H9 (cell line): Measurements from ENCODE around the gene ANO10. TPM values are rescaled to one million over a fixed set of nuclear protein-coding genes. Genes with fewer than 3 reads are reported as not detected.

Experiments used
- DNase-seq: peaks from one replicate; pipeline ENCODE4 v3.0.0-alpha.2; 2017
- H2AFZ ChIP-seq: one replicate; pipeline ENCODE4 v1.6.1; 2013; ENCODE audit warnings: mild to moderate bottlenecking, low read length, control low read depth, moderate library complexity
- H2AK5ac ChIP-seq: 2 replicates; pipeline ENCODE4 v1.6.1; 2013; ENCODE audit warnings: low read length, control low read depth, mixed read lengths; ENCODE audit not compliant: insufficient read length
- H2BK120ac ChIP-seq: one replicate; pipeline ENCODE4 v1.6.1; 2013; ENCODE audit warnings: low read depth, mild to moderate bottlenecking, low read length, control low read depth, inconsistent platforms; ENCODE audit not compliant: poor library complexity, severe bottlenecking
- H2BK12ac ChIP-seq: 2 replicates; pipeline ENCODE4 v1.6.1; 2013; ENCODE audit warnings: low read length, control low read depth, mixed read lengths, low read depth; ENCODE audit not compliant: insufficient read length
- H2BK15ac ChIP-seq: 2 replicates; pipeline ENCODE4 v1.6.1; 2013; ENCODE audit warnings: low read depth, low read length, control low read depth
- H2BK20ac ChIP-seq: one replicate; pipeline ENCODE4 v1.6.1; 2013; ENCODE audit warnings: low read depth, mild to moderate bottlenecking, low read length, control low read depth, inconsistent platforms; ENCODE audit not compliant: poor library complexity, severe bottlenecking
- H2BK5ac ChIP-seq: 2 replicates; pipeline ENCODE4 v1.6.1; 2013; ENCODE audit warnings: low read length, control low read depth, mixed read lengths; ENCODE audit not compliant: insufficient read length
- H3K14ac ChIP-seq: 2 replicates; pipeline ENCODE4 v1.6.1; 2013; ENCODE audit warnings: low read length, control low read depth; ENCODE audit not compliant: insufficient read depth
- H3K18ac ChIP-seq: 2 replicates; pipeline ENCODE4 v1.6.1; 2013; ENCODE audit warnings: low read depth, mild to moderate bottlenecking, mixed read lengths, low read length, control low read depth; ENCODE audit not compliant: insufficient read length
- H3K23ac ChIP-seq: 2 replicates; pipeline ENCODE4 v1.6.1; 2013; ENCODE audit warnings: low read length, control low read depth, mixed read lengths, low read depth; ENCODE audit not compliant: insufficient read length
- H3K23me2 ChIP-seq: 2 replicates; pipeline ENCODE4 v1.6.1; 2013; ENCODE audit warnings: low read depth, mild to moderate bottlenecking, mixed read lengths, low read length, control low read depth; ENCODE audit not compliant: insufficient read length, poor library complexity, severe bottlenecking
- H3K27ac ChIP-seq: 2 replicates; pipeline ENCODE4 v1.5.1; 2013; ENCODE audit warnings: low read length, control low read depth, mixed read lengths, low read depth; ENCODE audit not compliant: insufficient read length
- H3K27me3 ChIP-seq: 2 replicates; pipeline ENCODE4 v1.6.1; 2013; ENCODE audit warnings: low read length, control low read depth, inconsistent platforms; ENCODE audit not compliant: insufficient read depth
- H3K4ac ChIP-seq: 2 replicates; pipeline ENCODE4 v1.6.1; 2013; ENCODE audit warnings: low read depth, mild to moderate bottlenecking, control low read depth, inconsistent platforms, low read length, moderate library complexity
- H3K4me1 ChIP-seq: 2 replicates; pipeline ENCODE4 v1.6.1; 2013; ENCODE audit warnings: low read length, control low read depth, inconsistent platforms; ENCODE audit not compliant: insufficient read depth
- H3K4me2 ChIP-seq: 2 replicates; pipeline ENCODE4 v1.6.1; 2013; ENCODE audit warnings: low read length, control low read depth, mixed read lengths; ENCODE audit not compliant: insufficient read length, insufficient read depth
- H3K56ac ChIP-seq: 2 replicates; pipeline ENCODE4 v1.6.1; 2013; ENCODE audit warnings: low read depth, mild to moderate bottlenecking, mixed read lengths, low read length, control low read depth; ENCODE audit not compliant: insufficient read length
- H3K79me1 ChIP-seq: 2 replicates; pipeline ENCODE4 v1.6.1; 2013; ENCODE audit warnings: low read depth, mild to moderate bottlenecking, moderate library complexity, low read length, control low read depth, inconsistent platforms; ENCODE audit not compliant: insufficient read depth, poor library complexity, severe bottlenecking
- H3K79me2 ChIP-seq: 2 replicates; pipeline ENCODE4 v1.6.1; 2013; ENCODE audit warnings: low read length, control low read depth, inconsistent platforms; ENCODE audit not compliant: insufficient read depth
- H3K9ac ChIP-seq: 2 replicates; pipeline ENCODE4 v1.6.1; 2013; ENCODE audit warnings: low read length, control low read depth, mixed read lengths; ENCODE audit not compliant: insufficient read length; ENCODE audit errors: extremely low read depth
- H3K9me3 ChIP-seq: one replicate; pipeline ENCODE4 v1.6.1; 2013; ENCODE audit warnings: low read depth, low read length, inconsistent platforms; ENCODE audit not compliant: control insufficient read depth
- H3T11ph ChIP-seq: one replicate; pipeline ENCODE4 v1.6.1; 2013; ENCODE audit warnings: mild to moderate bottlenecking, low read length, control low read depth, inconsistent platforms
- H4K20me1 ChIP-seq: one replicate; pipeline ENCODE4 v1.6.1; 2013; ENCODE audit not compliant: control insufficient read depth, insufficient read length, insufficient read depth
- H4K5ac ChIP-seq: 2 replicates; pipeline ENCODE4 v1.6.1; 2013; ENCODE audit warnings: low read depth, mild to moderate bottlenecking, mixed read lengths, low read length, control low read depth; ENCODE audit not compliant: insufficient read length
- H4K8ac ChIP-seq: replicated peaks from 2 replicates; pipeline ENCODE4 v1.6.1; 2013; ENCODE audit warnings: low read length, control low read depth, mixed read lengths, low read depth; ENCODE audit not compliant: insufficient read length
- H4K91ac ChIP-seq: 2 replicates; pipeline ENCODE4 v1.6.1; 2013; ENCODE audit warnings: low read depth, mild to moderate bottlenecking, moderate library complexity, mixed read lengths, low read length, control low read depth; ENCODE audit not compliant: insufficient read length
- H3K27ac Mint-ChIP-seq, 3 experiments: 2 replicates in 2 of 3; 3 replicates in 1 of 3; pipeline ENCODE4 v1.8.0; 2020 to 2021; ENCODE audit warnings: mixed read lengths in 3 of 3, mild to moderate bottlenecking in 1 of 3, moderate library complexity in 1 of 3
- H3K27me3 Mint-ChIP-seq: 2 replicates; pipeline ENCODE4 v1.8.0; 2021; ENCODE audit warnings: low read depth, mild to moderate bottlenecking, moderate library complexity, mixed read lengths
- H3K36me3 Mint-ChIP-seq, 3 experiments: 2 replicates in 2 of 3; 3 replicates in 1 of 3; pipeline ENCODE4 v1.8.0; 2020 to 2021; ENCODE audit warnings: low read depth in 3 of 3, mixed read lengths in 3 of 3; ENCODE audit not compliant: insufficient read depth in 1 of 3
- H3K4me1 Mint-ChIP-seq, 2 experiments: 2 replicates each; pipeline ENCODE4 v1.8.0; 2020; ENCODE audit warnings: mixed read lengths in 2 of 2
- H3K4me3 Mint-ChIP-seq, 2 experiments: 2 replicates in 1 of 2; 3 replicates in 1 of 2; pipeline ENCODE4 v1.8.0; 2020 to 2021; ENCODE audit warnings: mild to moderate bottlenecking in 2 of 2, mixed read lengths in 2 of 2, moderate library complexity in 1 of 2
- H3K9me3 Mint-ChIP-seq, 2 experiments: 2 replicates in 1 of 2; 3 replicates in 1 of 2; pipeline ENCODE4 v1.8.0; 2020; ENCODE audit warnings: mild to moderate bottlenecking in 2 of 2, mixed read lengths in 2 of 2, moderate library complexity in 1 of 2
- CTCF ChIP-seq: fragments of 200-600 bp; sonication (generic); conservative IDR thresholded peaks from 3 replicates; pipeline ENCODE4 v1.8.0; 2021; ENCODE audit warnings: antibody characterized with exemption, mild to moderate bottlenecking
- WGBS: extraction: QIAGEN DNeasy Blood & Tissue Kit; methylation state at CpG from one replicate; pipeline ENCODE4 v1.1.7; 2013; ENCODE audit warnings: missing lambda C conversion rate, low lambda C conversion rate, mixed read lengths; ENCODE audit not compliant: insufficient read length; ENCODE audit errors: extremely low coverage; 5-methylcytosine and 5-hydroxymethylcytosine counted together
- total RNA-seq: library from RNA; stranded (reverse); gene quantifications from 2 replicates; pipeline ENCODE4 v1.2.1, GENCODE V29; 2021

Gene ANO10
- total RNA-seq, 1 experiment from 2014 or later, result 38.7 TPM

- H2BK20ac ChIP-seq, result no peak overlapping the region
- H4K20me1 ChIP-seq, result no peaks in the 10 kb centered on the region
- no peak overlapping the region for H3K27ac ChIP-seq
- no peak overlapping the region for H3K4me2 ChIP-seq
- no peak overlapping the region for H3K4ac ChIP-seq
- no peak for TF ChIP-seq CTCF
- H3K27me3 ChIP-seq, result no peaks in the 10 kb centered on the region
- Mint-ChIP-seq H3K27me3 (no peaks in the 10 kb centered on the region), H3K9me3 (no peaks in the 10 kb centered on the region; a peak in 1 of 5 replicates), H3K36me3 (peaks cover 0 to 5% (median 4%) of the 10 kb centered on the region in 3 experiments; a peak in 4 of 7 replicates), H3K4me1 (peaks cover 8 to 14% of the 10 kb centered on the region in 2 experiments), H3K4me3 (no peak overlapping the region), H3K27ac (no peak overlapping the region)
- H3K79me2 ChIP-seq, result no peaks in the 10 kb centered on the region; the same call in 1 of the 2 replicates
- H2AK5ac ChIP-seq, result no peak overlapping the region
- no peak overlapping the region for H4K8ac ChIP-seq
- H3K18ac ChIP-seq, result no peak overlapping the region
- H3K9me3 ChIP-seq, result no peaks in the 10 kb centered on the region
- no peak overlapping the region for H3K56ac ChIP-seq
- H2BK120ac ChIP-seq, result no peak overlapping the region
- peaks cover 6% of the 10 kb centered on the region for H3K79me1 ChIP-seq
- no peak overlapping the region for H3T11ph ChIP-seq
- H3K23me2 ChIP-seq, result no peaks in the 10 kb centered on the region
- no CpG with 5 or more reads among the region's 1 CpG for WGBS
- no peak overlapping the region for H2BK12ac ChIP-seq
- H4K91ac ChIP-seq, result no peak overlapping the region
- no peak overlapping the region for H3K14ac ChIP-seq
- H3K4me1 ChIP-seq, result no peaks in the 10 kb centered on the region; the same call in 1 of the 2 replicates
- no peak overlapping the region for H2BK5ac ChIP-seq
- no peak overlapping the region for H2AFZ ChIP-seq
- no peak for DNase-seq
- no peak overlapping the region for H2BK15ac ChIP-seq
- H4K5ac ChIP-seq, result no peak overlapping the region
- H3K23ac ChIP-seq, result no peak overlapping the region
- H3K9ac ChIP-seq, result no peak overlapping the region
Observed at GRCh38 chr3:43323541-43323940, 298.3 kb downstream of the ANO10 start.
